ENCODE data around the gene VPS13D. TPM values are rescaled to one million over a fixed set of nuclear protein-coding genes. Genes with fewer than 3 reads are reported as not detected.
"Not testable (repeated sequence)": the region's sequence is repeated elsewhere in the genome, so short reads cannot be mapped to it uniquely, and the experiment has no call there.

The VPS13D gene
- total and polyA plus RNA-seq, 4 donors, result 10.2 to 68.3 (median 12.6) TPM

- Histone ChIP-seq H3K9ac (ENCODE audit: low read depth in 1 of 2, low read length in 2 of 2) (no peak overlapping the region), H3K4me1 (ENCODE audit: control insufficient read depth in 4 of 4, insufficient read depth in 4 of 4, low read length in 3 of 4) (no peaks in the 10 kb centered on the region), H3K27ac (ENCODE audit: low read depth in 1 of 2, low read length in 2 of 2) (no peak overlapping the region), H3K9me3 (ENCODE audit: control insufficient read depth in 4 of 4, low read length in 3 of 4) (no peaks in the 10 kb centered on the region), H3K27me3 (ENCODE audit: control insufficient read depth in 4 of 4, insufficient read depth in 4 of 4, low read length in 3 of 4) (no peaks in the 10 kb centered on the region), H3K4me3 (ENCODE audit: low read depth in 1 of 3, low read length in 3 of 3) (no peak overlapping the region), H3K36me3 (ENCODE audit: control insufficient read depth in 4 of 4, insufficient read depth in 3 of 4, low read depth in 1 of 4, low read length in 3 of 4) (no peaks in the 10 kb centered on the region)
- no peak for DNase-seq (ENCODE audit: low spot score)
- WGBS, result 90% methylated on average over 4 of the region's 4 CpGs
- TF ChIP-seq SP1 (IDR thresholded peaks at IDR 0.05) (no peak), RAD21 (IDR thresholded peaks at IDR 0.05) (no peak), MAX (IDR thresholded peaks at IDR 0.05) (no peak), HNF4G (IDR thresholded peaks at IDR 0.05) (no peak), FOXA2 (IDR thresholded peaks at IDR 0.05) (no peak), TAF1 (conservative IDR thresholded peaks at IDR 0.05) (no peak), JUND (IDR thresholded peaks at IDR 0.05) (no peak), YY1 (IDR thresholded peaks at IDR 0.05) (no peak), HNF4A (conservative IDR thresholded peaks at IDR 0.05) (no peak), EGR1 (IDR thresholded peaks at IDR 0.05; ENCODE audit: low read depth in 2 of 2) (no peak), NR2F2 (IDR thresholded peaks at IDR 0.05) (no peak), REST (IDR thresholded peaks at IDR 0.05) (no peak)
These were observed 10.0 kb upstream of the VPS13D start for GRCh38 chr1:12219800-12220199.

GRCh38 chr1:12220890-12221289 is 8.9 kb upstream of the VPS13D start:
- no peak for TF ChIP-seq ATF3 (IDR thresholded peaks at IDR 0.05)
- TF ChIP-seq HNF4A (conservative IDR thresholded peaks at IDR 0.05), result peak in 1 of 2 donors; percentile 14
- Histone ChIP-seq H3K36me3 (ENCODE audit: control insufficient read depth in 4 of 4, insufficient read depth in 3 of 4, low read depth in 1 of 4, low read length in 3 of 4) (no peaks in the 10 kb centered on the region), H3K4me3 (ENCODE audit: low read depth in 1 of 3, low read length in 3 of 3) (no peak overlapping the region), H3K27ac (ENCODE audit: low read depth in 1 of 2, low read length in 2 of 2) (no peak overlapping the region), H3K9ac (ENCODE audit: low read depth in 1 of 2, low read length in 2 of 2) (no peak overlapping the region), H3K9me3 (ENCODE audit: control insufficient read depth in 4 of 4, low read length in 3 of 4) (no peaks in the 10 kb centered on the region), H3K27me3 (ENCODE audit: control insufficient read depth in 4 of 4, insufficient read depth in 4 of 4, low read length in 3 of 4) (no peaks in the 10 kb centered on the region), H3K4me1 (ENCODE audit: control insufficient read depth in 4 of 4, insufficient read depth in 4 of 4, low read length in 3 of 4) (no peaks in the 10 kb centered on the region)
- 44% methylated on average over 2 of the region's 2 CpGs for WGBS
- no peak for DNase-seq (ENCODE audit: low spot score)

GRCh38 chr1:12222700-12223099 is 7.1 kb upstream of the VPS13D start:
- WGBS, result 100% methylated on average over 1 of the region's 1 CpG
- not testable (repeated sequence) for H3K27ac ChIP-seq (ENCODE audit: low read depth in 1 of 2, low read length in 2 of 2); DNase-seq (ENCODE audit: low spot score); H3K4me1 ChIP-seq (ENCODE audit: control insufficient read depth in 4 of 4, insufficient read depth in 4 of 4, low read length in 3 of 4); H3K4me3 ChIP-seq (ENCODE audit: low read depth in 1 of 3, low read length in 3 of 3); H3K9ac ChIP-seq (ENCODE audit: low read depth in 1 of 2, low read length in 2 of 2); H3K27me3 ChIP-seq (ENCODE audit: control insufficient read depth in 4 of 4, insufficient read depth in 4 of 4, low read length in 3 of 4); H3K36me3 ChIP-seq (ENCODE audit: control insufficient read depth in 4 of 4, insufficient read depth in 3 of 4, low read depth in 1 of 4, low read length in 3 of 4); H3K9me3 ChIP-seq (ENCODE audit: control insufficient read depth in 4 of 4, low read length in 3 of 4)

- not testable (repeated sequence) for H3K4me1 ChIP-seq (ENCODE audit: control insufficient read depth in 4 of 4, insufficient read depth in 4 of 4, low read length in 3 of 4); H3K27ac ChIP-seq (ENCODE audit: low read depth in 1 of 2, low read length in 2 of 2); H3K27me3 ChIP-seq (ENCODE audit: control insufficient read depth in 4 of 4, insufficient read depth in 4 of 4, low read length in 3 of 4); DNase-seq (ENCODE audit: low spot score); H3K9ac ChIP-seq (ENCODE audit: low read depth in 1 of 2, low read length in 2 of 2); H3K4me3 ChIP-seq (ENCODE audit: low read depth in 1 of 3, low read length in 3 of 3); H3K36me3 ChIP-seq (ENCODE audit: control insufficient read depth in 4 of 4, insufficient read depth in 3 of 4, low read depth in 1 of 4, low read length in 3 of 4); H3K9me3 ChIP-seq (ENCODE audit: control insufficient read depth in 4 of 4, low read length in 3 of 4)
- 90% methylated on average over 6 of the region's 6 CpGs for WGBS
These were observed 5.7 kb upstream of the VPS13D start for GRCh38 chr1:12224092-12224491.

Measured in liver (tissue), 9 donors.